ENCODE data around the gene KLRF1.

KLRF1 gene

DNA sequence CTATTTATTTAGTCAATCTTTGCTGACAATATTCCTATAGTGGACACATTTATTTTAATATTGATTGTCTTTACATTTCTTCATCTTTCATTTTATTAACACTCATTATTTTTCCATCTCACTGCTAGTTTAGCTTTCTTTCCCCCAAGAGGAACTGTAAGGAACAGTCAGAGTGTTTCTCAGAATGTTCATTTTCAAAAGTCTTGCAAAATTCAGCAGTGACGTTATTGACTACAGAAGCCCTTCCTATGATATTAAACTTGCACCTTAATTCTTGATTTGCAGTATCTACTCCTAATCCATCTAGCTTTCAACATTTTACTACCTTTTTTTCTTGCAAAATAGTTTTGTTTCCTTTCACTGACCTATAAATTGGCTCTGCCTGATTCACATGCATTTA, 28.9 kb downstream of the KLRF1 start:
- TF ChIP-seq CTCF (IDR thresholded peaks at IDR 0.05): no peak
- Histone ChIP-seq H3K27ac (no peak overlapping the region), H3K4me1 (no peaks in the 10 kb centered on the region), H3K9me3 (no peaks in the 10 kb centered on the region), H3K4me3 (no peak overlapping the region), H3K27me3 (no peaks in the 10 kb centered on the region), H3K36me3 (peaks cover 0 to 3% (median 0%) of the 10 kb centered on the region in 3 donors)
- no peak for DNase-seq
- intact Hi-C loops (cut with DNase I; ENCODE audit: low total_unique reads): no loop called here

- intact Hi-C loops (cut with DNase I; ENCODE audit: low total_unique reads): no loop called here
- Histone ChIP-seq H3K4me1 (no peaks in the 10 kb centered on the region), H3K27me3 (no peaks in the 10 kb centered on the region), H3K36me3 (peaks cover 0 to 3% (median 0%) of the 10 kb centered on the region in 3 donors), H3K9me3 (no peaks in the 10 kb centered on the region), H3K27ac (no peak overlapping the region), H3K4me3 (no peak overlapping the region)
- no peak for TF ChIP-seq CTCF (IDR thresholded peaks at IDR 0.05)
- no peak for DNase-seq
Observed at GRCh38 chr12:9856894-9857293, 29.6 kb downstream of the KLRF1 start.

GRCh38 chr12:9858135-9858534, 30.9 kb downstream of the KLRF1 start:
- intact Hi-C loops (cut with DNase I; ENCODE audit: low total_unique reads): no loop called here
- TF ChIP-seq CTCF (IDR thresholded peaks at IDR 0.05): no peak
- Histone ChIP-seq H3K36me3 (no peaks in the 10 kb centered on the region), H3K9me3 (no peaks in the 10 kb centered on the region), H3K27ac (no peak overlapping the region), H3K4me1 (no peaks in the 10 kb centered on the region), H3K27me3 (no peaks in the 10 kb centered on the region), H3K4me3 (no peak overlapping the region)
- DNase-seq: no peak

DNA sequence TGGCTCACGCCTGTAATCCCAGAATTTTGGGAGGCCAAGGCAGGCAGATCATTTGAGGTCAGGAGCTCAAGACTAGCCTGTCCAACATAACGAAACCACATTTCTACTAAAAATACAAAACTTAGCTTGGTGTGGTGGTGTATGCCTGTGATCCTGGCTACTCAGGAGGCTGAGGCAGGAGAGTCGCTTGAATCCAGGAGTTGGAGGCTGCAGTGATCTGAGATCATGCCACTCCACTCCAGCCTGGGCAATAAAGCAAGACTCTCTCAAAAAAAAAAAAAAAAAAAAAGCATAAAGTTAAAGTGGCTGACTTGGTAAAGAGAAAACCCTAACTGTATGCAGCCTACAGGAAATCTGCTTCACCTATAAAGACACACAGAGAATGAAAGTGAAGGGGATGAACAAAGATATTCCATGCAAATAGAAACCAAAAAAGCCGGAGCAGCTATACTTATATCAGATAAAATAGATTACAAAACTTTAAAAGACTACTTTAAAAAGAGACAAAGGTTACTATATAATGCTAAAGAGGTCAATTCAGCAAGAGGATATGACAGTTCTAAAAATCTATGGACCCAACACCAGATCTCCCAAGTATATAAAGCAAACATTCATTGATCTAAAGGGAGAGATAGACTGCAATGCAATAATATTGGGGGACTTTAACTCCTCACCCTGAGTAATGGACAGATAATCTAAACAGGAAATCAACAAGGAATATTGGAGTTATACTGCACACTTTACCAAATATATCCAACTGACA, 37.8 kb downstream of the KLRF1 start:
- Histone ChIP-seq H3K9me3 (no peaks in the 10 kb centered on the region), H3K4me3 (no peak overlapping the region), H3K27me3 (no peaks in the 10 kb centered on the region), H3K36me3 (no peaks in the 10 kb centered on the region), H3K27ac (no peak overlapping the region), H3K4me1 (no peaks in the 10 kb centered on the region)
- no peak for DNase-seq
- intact Hi-C loops (cut with DNase I; ENCODE audit: low total_unique reads): no loop called here
- no peak for TF ChIP-seq CTCF (IDR thresholded peaks at IDR 0.05)

GRCh38 chr12:9866860-9867269, 39.6 kb downstream of the KLRF1 start:
- TF ChIP-seq CTCF (IDR thresholded peaks at IDR 0.05): no peak
- peaks cover 0 to 5% (median 0%) of the 10 kb centered on the region in 4 donors for H3K4me1 ChIP-seq
- H3K4me3 ChIP-seq: peak overlapping the region; percentile 22 to 34
- no peak for DNase-seq
- no peaks in the 10 kb centered on the region for H3K36me3 ChIP-seq
- H3K27me3 ChIP-seq: no peaks in the 10 kb centered on the region
- intact Hi-C loops (cut with DNase I; ENCODE audit: low total_unique reads): no loop called here
- H3K9me3 ChIP-seq: no peaks in the 10 kb centered on the region
- H3K27ac ChIP-seq: no peak overlapping the region
